SK-N-SH (cell line): Measurements from ENCODE around the gene MADD. TPM values are rescaled to one million over a fixed set of nuclear protein-coding genes. Genes with fewer than 3 reads are reported as not detected.

ENCODE experiments used
- CTCF ChIA-PET: fragments of 300-600, 350-600 bp; formaldehyde crosslinking; extraction: SDS; loops from one replicate; lab custom pipeline; 2021; lab: Yijun Ruan, JAX
- POLR2A ChIA-PET: fragments of 350-600 bp; sonication (Branson Sonifier 250); formaldehyde crosslinking; extraction: SDS; loops from one replicate; lab custom pipeline; 2020; ENCODE audit warnings: antibody characterized with exemption, inconsistent platforms; lab: Yijun Ruan, JAX
- DNase-seq: peaks from one replicate; pipeline ENCODE4 v3.0.0; 2012
- H2AFZ ChIP-seq: fragments of 200-600 bp; sonication (generic); 2 replicates; pipeline ENCODE4 v1.8.1; 2016; ENCODE audit warnings: antibody characterized with exemption, mild to moderate bottlenecking, low read depth
- H3F3A ChIP-seq: fragments of 200-600 bp; sonication (generic); replicated peaks from 2 replicates; pipeline ENCODE3; 2016; ENCODE audit warnings: antibody characterized with exemption, mild to moderate bottlenecking; ENCODE audit not compliant: insufficient read depth
- H3K27ac ChIP-seq, 2 experiments: fragments of 200-500 bp in 1 of 2; fragments of 200-600 bp in 1 of 2; sonication (Bioruptor generic) in 1 of 2; sonication (generic), shearing (Covaris generic) in 1 of 2; 2 replicates each; pipeline versions ENCODE4 v1.5.1 to v1.6.1; 2014 to 2016; ENCODE audit warnings: low read depth in 2 of 2, inconsistent platforms in 1 of 2, low read length in 1 of 2, mild to moderate bottlenecking in 1 of 2, mixed read lengths in 1 of 2
- H3K27me3 ChIP-seq: fragments of 200-600 bp; sonication (generic), shearing (Covaris generic); 2 replicates; pipeline ENCODE4 v1.6.1; 2016; ENCODE audit warnings: mixed run types; ENCODE audit not compliant: insufficient read depth
- H3K36me3 ChIP-seq, 2 experiments: fragments of 200-500 bp in 1 of 2; fragments of 200-600 bp in 1 of 2; sonication (Bioruptor generic) in 1 of 2; sonication (generic) in 1 of 2; replicated peaks in 1 of 2; 2 replicates each; pipeline versions ENCODE3 to v1.5.1; 2014 to 2016; ENCODE audit warnings: low read length in 1 of 2, mild to moderate bottlenecking in 1 of 2; ENCODE audit not compliant: insufficient read depth in 2 of 2, control insufficient read depth in 1 of 2
- H3K4me1 ChIP-seq, 2 experiments: fragments of 200-500 bp in 1 of 2; fragments of 200-600 bp in 1 of 2; sonication (Bioruptor generic) in 1 of 2; sonication (generic), shearing (Covaris generic) in 1 of 2; 2 replicates each; pipeline versions ENCODE4 v1.5.1 to v1.6.1; 2014 to 2016; ENCODE audit warnings: low read depth in 1 of 2, low read length in 1 of 2, mixed run types in 1 of 2; ENCODE audit not compliant: insufficient read depth in 2 of 2, control insufficient read depth in 1 of 2
- H3K4me2 ChIP-seq: fragments of 200-600 bp; sonication (generic), shearing (Covaris generic); 2 replicates; pipeline ENCODE4 v1.6.1; 2017; ENCODE audit warnings: mixed run types
- H3K4me3 ChIP-seq, 2 experiments: fragments of 200-500 bp in 1 of 2; fragments of 200-600 bp in 1 of 2; sonication (Bioruptor generic) in 1 of 2; sonication (generic), shearing (Covaris generic) in 1 of 2; 2 replicates each; pipeline versions ENCODE4 v1.5.1 to v1.8.1; 2014 to 2016; ENCODE audit warnings: low read depth in 2 of 2, inconsistent platforms in 1 of 2, low read length in 1 of 2, mild to moderate bottlenecking in 1 of 2, mixed read lengths in 1 of 2, moderate library complexity in 1 of 2
- H3K79me2 ChIP-seq: fragments of 200-600 bp; sonication (generic); 2 replicates; pipeline ENCODE4 v1.8.1; 2017; ENCODE audit warnings: mild to moderate bottlenecking; ENCODE audit not compliant: insufficient read depth
- H3K9ac ChIP-seq: fragments of 200-600 bp; sonication (generic); 2 replicates; pipeline ENCODE4 v1.6.1; 2017; ENCODE audit warnings: mixed run types
- H3K9me2 ChIP-seq: fragments of 200-600 bp; sonication (generic); 2 replicates; pipeline ENCODE4 v1.6.1; 2017; ENCODE audit warnings: mixed run types
- H3K9me3 ChIP-seq: fragments of 200-600 bp; sonication (generic); 2 replicates; pipeline ENCODE4 v1.6.1; 2017; ENCODE audit warnings: mixed run types, mild to moderate bottlenecking, moderate library complexity
- H4K20me1 ChIP-seq: fragments of 200-600 bp; sonication (generic); 2 replicates; pipeline ENCODE4 v1.6.1; 2017; ENCODE audit warnings: mild to moderate bottlenecking, mixed run types; ENCODE audit not compliant: insufficient read depth
- CHD2 ChIP-seq: fragments of 150-350 bp; IDR thresholded peaks from 2 replicates; pipeline ENCODE4 v1.6.1; 2018; ENCODE audit warnings: low read length; ENCODE audit not compliant: partially characterized antibody
- ELF1 ChIP-seq: IDR thresholded peaks from 2 replicates; pipeline ENCODE4 v1.4.0; 2012
- EP300 ChIP-seq, 2 experiments: IDR thresholded peaks; 2 replicates each; pipeline versions ENCODE4 v1.4.0 to v1.6.1; 2012; ENCODE audit warnings: borderline replicate concordance in 1 of 2, low read depth in 1 of 2, low read length in 1 of 2
- EZH2phosphoT487 ChIP-seq: fragments of 200-600 bp; sonication (generic); IDR thresholded peaks from 2 replicates; pipeline ENCODE4 v1.6.1; 2017; ENCODE audit warnings: low read depth, mixed run types, mild to moderate bottlenecking, antibody characterized with exemption, moderate library complexity, borderline replicate concordance
- GATA2 ChIP-seq: sonication (generic); formaldehyde crosslinking; IDR thresholded peaks from 2 replicates; pipeline ENCODE4 v1.5.0; 2020; ENCODE audit warnings: mild to moderate bottlenecking, missing genetic modification reagents
- JUND ChIP-seq: IDR thresholded peaks from 2 replicates; pipeline ENCODE4 v1.4.0; 2012
- MAX ChIP-seq: IDR thresholded peaks from 2 replicates; pipeline ENCODE4 v1.4.0; 2012; ENCODE audit warnings: low read depth
- NFIC ChIP-seq: IDR thresholded peaks from 2 replicates; pipeline ENCODE4 v1.4.0; 2012; ENCODE audit warnings: borderline replicate concordance
- PBX3 ChIP-seq: IDR thresholded peaks from 2 replicates; pipeline ENCODE4; 2012
- RAD21 ChIP-seq: IDR thresholded peaks from 2 replicates; pipeline ENCODE4 v1.6.1; 2012; ENCODE audit warnings: mild to moderate bottlenecking, low read length
- REST ChIP-seq: IDR thresholded peaks from 2 replicates; pipeline ENCODE4 v1.6.1; 2012; ENCODE audit warnings: mild to moderate bottlenecking, low read depth, low read length, moderate library complexity
- TAF1 ChIP-seq: IDR thresholded peaks from 2 replicates; pipeline ENCODE4 v1.6.1; 2012; ENCODE audit warnings: low read depth, mild to moderate bottlenecking, low read length, moderate library complexity, borderline replicate concordance
- TCF12 ChIP-seq: IDR thresholded peaks from 2 replicates; pipeline ENCODE4 v1.4.0; 2012
- TEAD4 ChIP-seq: IDR thresholded peaks from 2 replicates; pipeline ENCODE4 v1.4.0; 2012; ENCODE audit warnings: mild to moderate bottlenecking, borderline replicate concordance; ENCODE audit not compliant: insufficient read depth
- USF1 ChIP-seq: IDR thresholded peaks from 2 replicates; pipeline ENCODE4 v1.4.0; 2012; ENCODE audit warnings: low read depth, borderline replicate concordance
- USF2 ChIP-seq: fragments of 150-350 bp; IDR thresholded peaks from 2 replicates; pipeline ENCODE4 v1.6.1; 2017; ENCODE audit warnings: antibody characterized with exemption, low read length, low read depth, borderline replicate concordance
- ZBTB33 ChIP-seq: IDR thresholded peaks from 2 replicates; pipeline ENCODE4 v1.4.0; 2012; ENCODE audit warnings: low read depth, borderline replicate concordance
- WGBS: methylation state at CpG from one replicate; pipeline ENCODE4 v1.1.6; 2017; ENCODE audit warnings: low lambda C conversion rate; 5-methylcytosine and 5-hydroxymethylcytosine counted together
- polyA plus RNA-seq, 3 experiments: library from polyadenylated mRNA; depleted of rRNA; stranded (reverse); fragments of >200 nt; gene quantifications; 2 replicates each; pipeline ENCODE4 v1.2.3, GENCODE V29; 2012

The MADD gene
- polyA plus RNA-seq, 1 of the 3 experiments (the other 2 are of a cell fraction): 16.4 TPM

- no peak for TF ChIP-seq TAF1
- TF ChIP-seq ZBTB33: no peak
- TF ChIP-seq TCF12: no peak
- TF ChIP-seq USF1: no peak
- TF ChIP-seq RAD21: no peak
- no peak for TF ChIP-seq TEAD4
- no peak for TF ChIP-seq NFIC
- no peak for TF ChIP-seq REST
- no peak for TF ChIP-seq EZH2phosphoT487
Measured at GRCh38 chr11:47235163-47235562, 34.8 kb upstream of the MADD start (continued).

GRCh38 chr11:47236482-47236881 is 33.5 kb upstream of the MADD start:
- CTCF ChIA-PET: interaction anchor here (1.0 to 5.8 kb wide), 4 partner anchors 11 to 118 kb away, joined by 3 to 31 read pairs (median 10); partner anchors contain the start of gene ACP2
- H3K36me3 ChIP-seq: peaks cover 31 to 47% of the 10 kb centered on the region in 2 experiments
- H2AFZ ChIP-seq: no peak overlapping the region
- H3K9ac ChIP-seq: no peak overlapping the region
- no peaks in the 10 kb centered on the region for H3K79me2 ChIP-seq
- H4K20me1 ChIP-seq: no peaks in the 10 kb centered on the region
- peak; percentile 3 for DNase-seq
- H3F3A ChIP-seq: peaks cover 42% of the 10 kb centered on the region
- TF ChIP-seq NFIC: peak; percentile 70
- no peak for TF ChIP-seq USF2
- TF ChIP-seq REST: no peak
- no peak for TF ChIP-seq CHD2
- TF ChIP-seq RAD21: no peak
- no peak for TF ChIP-seq JUND
- no peak for TF ChIP-seq GATA2 (CRISPR knock-in tag)
- TF ChIP-seq MAX: no peak
- 0 out of 2 replicates have a peak, but pooled peaks have one; percentile 35 for TF ChIP-seq PBX3
- TF ChIP-seq TEAD4: no peak
- 0 out of 2 replicates have a peak, but pooled peaks have one; percentile 35 for TF ChIP-seq TCF12
- no peak for TF ChIP-seq EP300 (IDR thresholded peaks at IDR 0.05; ENCODE audit: borderline replicate concordance in 1 of 2, low read depth in 1 of 2, low read length in 1 of 2)
- no peak for TF ChIP-seq ELF1
- TF ChIP-seq, all 33 proteins: peak for 3
- H3K4me1 ChIP-seq: peaks cover 2 to 14% of the 10 kb centered on the region in 2 experiments; a peak in 2 of 4 replicates
- no peaks in the 10 kb centered on the region for H3K9me2 ChIP-seq
- POLR2A ChIA-PET: interaction anchor here (0.9 to 1.9 kb wide), 3 partner anchors 12 to 49 kb away, joined by 3 to 6 read pairs (median 5); partner anchors contain the start of genes ACP2 and DDB2
- 82% methylated on average over 5 of the region's 5 CpGs for WGBS
- H3K9me3 ChIP-seq: no peaks in the 10 kb centered on the region
- H3K4me3 ChIP-seq: no peak overlapping the region
- no peaks in the 10 kb centered on the region for H3K27me3 ChIP-seq
- no peak overlapping the region; a peak in 1 of 4 replicates for H3K27ac ChIP-seq
- no peak overlapping the region for H3K4me2 ChIP-seq
